Hematopoietic multipotent progenitor cell treated with erythropoietin and hydrocortisone succinate and interleukin-3 and kit ligand, for 17 days (in vitro differentiated cells): ENCODE measurements around the gene CHKA.

ENCODE experiments used
- DNase-seq: peaks from one replicate; pipeline ENCODE4 v3.0.0-alpha.2; 2015; ENCODE audit warnings: low spot score

CHKA gene

DNA sequence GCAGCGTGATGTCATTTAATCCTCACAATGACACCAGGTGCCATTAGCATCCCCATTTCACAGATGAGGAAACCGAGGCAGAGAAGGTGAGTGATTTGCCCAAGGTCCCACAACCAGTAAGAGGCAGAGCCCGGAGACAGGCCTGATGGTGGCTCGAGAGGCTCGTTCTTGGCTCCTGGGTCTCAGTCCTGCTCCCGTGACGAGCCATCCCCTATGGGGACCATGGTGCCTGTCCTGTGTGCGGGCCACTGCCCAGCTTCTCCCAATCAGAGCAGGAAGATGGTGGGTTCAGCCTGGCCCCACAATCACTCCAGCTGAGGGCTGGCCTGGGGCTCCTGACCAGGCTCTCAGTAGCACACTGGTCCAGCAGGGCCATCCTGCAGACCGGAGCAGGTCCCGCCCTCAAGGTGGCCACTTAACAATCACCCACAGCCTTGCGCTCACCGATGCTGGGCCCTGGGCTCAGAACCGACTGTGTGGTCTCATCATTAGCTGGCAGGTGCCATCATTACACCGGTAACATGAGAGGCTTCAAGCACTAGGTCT is 107.5 kb downstream of the CHKA start:
- DNase-seq: no peak

DNA sequence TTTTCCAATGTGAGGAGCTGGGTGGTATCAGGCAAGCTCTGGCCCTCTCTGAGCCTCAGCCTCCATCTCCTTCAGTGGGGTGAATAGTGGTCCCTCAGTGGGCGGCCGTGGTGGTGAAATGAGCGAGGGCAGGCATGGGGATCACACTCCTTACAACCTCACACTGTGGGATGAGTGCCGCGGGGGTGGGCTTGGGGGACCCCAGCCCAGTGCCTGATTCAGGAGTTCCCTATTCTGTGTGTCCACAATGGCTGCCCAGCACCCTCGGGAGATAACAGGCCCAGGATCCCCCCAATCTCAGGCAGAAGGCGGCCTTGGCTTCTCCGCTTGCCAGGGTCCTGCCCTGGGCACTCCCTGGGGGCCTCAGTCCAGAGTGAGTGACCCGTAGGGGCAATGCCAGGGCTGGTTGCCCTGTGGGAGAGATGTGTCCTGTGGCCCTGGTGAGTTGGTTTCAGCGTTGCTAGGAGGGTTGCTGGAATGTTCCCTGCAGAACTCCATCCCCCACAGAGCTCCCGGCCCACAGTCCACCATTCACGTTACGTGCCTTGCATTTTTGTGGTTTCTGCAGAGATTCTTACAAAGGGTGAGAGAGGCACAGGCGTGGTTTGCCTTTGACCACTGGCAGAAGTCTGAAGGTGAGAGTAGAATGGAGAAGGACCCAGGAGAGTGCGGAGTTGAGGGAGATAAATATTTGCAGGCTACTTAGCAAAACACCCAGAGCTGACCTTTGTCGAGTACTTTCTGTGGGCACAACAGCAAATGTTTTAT is 108.2 kb downstream of the CHKA start:
- no peak for DNase-seq

DNA sequence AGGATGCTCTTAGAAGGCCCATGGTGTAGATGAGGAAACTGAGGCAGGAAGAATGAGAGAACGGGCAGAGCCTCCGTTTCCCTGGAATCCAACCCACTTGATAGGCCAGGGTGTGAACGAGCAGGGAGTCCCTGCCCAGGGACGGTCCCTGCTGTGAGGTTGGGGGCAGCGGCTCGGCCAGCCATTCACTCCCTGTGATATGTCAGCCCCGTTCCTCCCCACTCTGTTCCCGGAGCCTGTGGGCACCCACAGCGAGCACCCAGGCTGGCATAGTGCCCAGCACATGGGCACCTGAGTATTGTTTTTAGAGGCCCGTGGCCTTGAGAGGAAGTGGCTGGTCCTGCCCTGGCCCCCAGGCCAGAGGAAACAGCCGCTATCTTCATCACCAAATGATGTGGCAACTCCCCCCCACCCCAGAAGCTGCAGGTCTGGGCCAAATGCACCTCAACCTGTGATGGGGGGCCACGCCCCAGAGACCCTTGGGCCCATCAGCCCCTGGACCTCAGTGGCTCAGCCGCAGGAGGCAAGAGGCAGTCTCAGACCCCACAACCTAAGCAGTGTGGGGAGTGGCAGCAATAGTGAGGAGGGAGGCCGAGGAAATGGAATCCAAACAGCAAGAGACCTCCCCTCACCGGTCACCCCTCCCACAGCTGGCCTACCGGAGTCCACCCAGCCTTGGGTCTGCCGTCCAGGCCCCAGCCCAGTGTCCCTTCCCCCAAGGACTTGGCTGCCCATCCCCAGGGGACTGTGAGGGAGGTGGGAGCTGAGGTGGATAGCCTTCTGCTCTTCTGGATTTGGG is 108.9 kb downstream of the CHKA start:
- no peak for DNase-seq

DNA sequence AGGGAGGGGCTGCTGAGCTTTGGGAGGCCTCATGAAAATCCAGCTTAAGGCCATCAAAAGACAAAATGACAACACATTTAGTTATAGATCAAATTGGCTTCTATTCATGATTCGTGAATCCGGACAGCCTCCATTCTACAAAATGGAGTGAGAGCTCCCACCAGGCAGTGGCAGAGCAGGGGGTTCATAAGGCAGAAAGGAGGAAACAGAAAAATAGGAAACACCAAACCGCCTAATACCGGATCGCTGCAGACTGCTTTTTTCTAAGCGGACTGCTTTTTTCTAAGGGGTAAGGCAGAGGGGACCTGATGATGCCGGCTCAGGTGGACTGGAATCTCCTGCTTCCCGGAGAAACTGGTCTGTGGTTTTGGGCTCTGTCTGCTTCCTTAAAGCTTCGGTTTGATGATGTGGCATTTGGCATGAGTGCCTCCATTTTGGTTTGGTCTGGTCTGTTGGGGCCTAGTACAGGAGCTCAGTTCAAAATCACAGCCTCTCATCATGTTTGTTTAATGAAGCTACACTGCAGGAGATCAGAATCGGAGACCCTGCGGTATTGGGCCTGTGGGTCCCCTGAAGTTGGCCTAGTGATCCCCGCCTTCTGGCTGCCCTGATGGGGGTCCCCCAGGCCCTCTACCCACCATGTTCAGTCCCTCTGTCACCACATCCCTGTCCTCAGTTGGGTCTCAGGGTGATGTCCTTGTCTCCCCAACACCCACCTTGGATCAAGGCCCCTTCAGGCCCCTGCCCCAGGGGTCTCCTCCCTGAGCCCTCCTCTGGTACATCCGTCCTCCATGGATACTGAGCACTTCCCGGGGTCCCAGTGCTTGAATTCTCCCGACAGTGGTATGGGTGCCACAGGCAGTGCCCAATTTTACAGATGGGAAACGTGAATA is 109.9 kb downstream of the CHKA start:
- no peak for DNase-seq

DNA sequence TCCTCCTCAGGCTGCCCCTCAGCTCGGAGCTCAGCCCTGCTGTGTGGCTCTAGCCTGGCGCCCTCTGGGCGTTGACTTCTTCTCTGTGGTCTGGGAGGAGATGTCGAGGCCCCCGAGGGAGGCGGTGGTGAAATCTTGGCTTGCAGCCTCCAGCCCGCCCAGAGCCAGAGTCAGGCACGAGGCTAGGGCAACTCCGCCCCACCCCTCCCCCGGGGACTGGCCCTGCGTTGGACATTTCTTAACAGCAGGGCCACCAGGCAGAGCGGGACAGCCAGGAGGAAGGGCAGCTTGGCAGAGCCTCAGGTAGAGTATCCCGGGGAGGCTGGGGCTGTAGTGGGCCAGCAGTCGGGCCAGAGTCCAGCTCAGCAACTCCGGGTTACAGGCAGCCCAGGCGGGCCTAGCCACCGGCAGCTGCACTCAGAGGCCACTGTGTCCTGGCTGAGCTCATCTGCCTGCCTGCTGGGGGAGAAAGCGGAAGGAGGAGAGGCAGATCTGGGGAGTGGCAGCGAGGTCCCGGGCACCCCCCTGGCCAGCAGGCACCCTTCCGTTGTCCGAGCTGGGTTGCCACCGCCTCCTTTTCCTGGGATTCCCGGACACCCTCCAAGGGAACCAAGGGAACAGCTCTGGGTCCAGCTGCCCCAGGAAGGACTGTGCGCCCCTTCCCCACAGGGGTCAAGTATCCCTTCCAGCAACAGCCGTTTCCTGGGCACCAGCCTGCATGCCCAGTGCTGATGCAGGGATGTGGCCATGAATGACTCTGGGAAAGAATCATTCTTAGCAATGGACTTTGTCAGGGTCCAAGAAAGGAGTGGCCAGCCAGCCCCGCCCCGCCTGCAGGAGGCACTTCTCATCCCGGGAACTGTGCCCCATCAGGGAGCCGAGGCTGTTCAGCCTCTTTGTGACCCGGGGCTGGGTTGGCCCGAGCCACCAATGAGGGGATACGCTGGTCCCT is 110.8 kb downstream of the CHKA start, which contains the start of gene ALDH3B1:
TSS of gene ALDH3B1 (plus strand) at position 238 of the 952 bp plus-strand sequence. CDS start 4,971 bp downstream, outside the sequence.
- peak; percentile 91 for DNase-seq

DNA sequence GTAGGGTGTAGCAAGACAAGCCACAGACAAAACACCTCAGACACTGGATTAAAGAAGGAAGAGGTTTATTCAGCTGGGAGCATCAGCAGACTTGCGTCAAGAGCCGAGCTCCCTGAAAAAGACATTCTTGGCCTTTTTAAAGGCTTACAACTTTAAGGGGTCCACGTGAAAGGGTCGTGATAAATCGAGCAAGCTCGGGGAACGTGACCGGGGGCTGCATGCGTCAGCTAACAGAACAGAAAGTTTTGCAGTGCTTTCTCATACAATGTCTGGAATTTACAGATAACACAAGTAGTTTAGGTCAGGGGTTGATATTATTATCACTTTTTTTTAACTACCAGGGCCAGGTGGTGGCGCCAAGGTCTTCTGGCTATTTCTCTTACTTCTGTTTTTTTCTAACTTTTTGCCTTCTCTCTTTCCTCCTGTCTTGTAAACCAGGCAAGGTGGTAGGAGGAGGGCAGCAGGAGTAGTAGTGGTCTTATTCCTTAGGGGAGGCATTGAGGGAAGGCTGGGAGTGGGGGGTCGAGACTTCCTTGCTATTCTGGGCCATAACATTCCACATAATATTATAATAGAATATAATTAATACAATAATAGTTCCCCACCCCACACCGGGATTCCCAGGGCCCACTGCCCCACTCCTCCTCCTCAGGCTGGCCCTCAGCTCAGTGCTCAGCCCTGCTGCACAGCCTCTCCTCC is 111.6 kb downstream of the CHKA start:
- peak; percentile 81 for DNase-seq

DNA sequence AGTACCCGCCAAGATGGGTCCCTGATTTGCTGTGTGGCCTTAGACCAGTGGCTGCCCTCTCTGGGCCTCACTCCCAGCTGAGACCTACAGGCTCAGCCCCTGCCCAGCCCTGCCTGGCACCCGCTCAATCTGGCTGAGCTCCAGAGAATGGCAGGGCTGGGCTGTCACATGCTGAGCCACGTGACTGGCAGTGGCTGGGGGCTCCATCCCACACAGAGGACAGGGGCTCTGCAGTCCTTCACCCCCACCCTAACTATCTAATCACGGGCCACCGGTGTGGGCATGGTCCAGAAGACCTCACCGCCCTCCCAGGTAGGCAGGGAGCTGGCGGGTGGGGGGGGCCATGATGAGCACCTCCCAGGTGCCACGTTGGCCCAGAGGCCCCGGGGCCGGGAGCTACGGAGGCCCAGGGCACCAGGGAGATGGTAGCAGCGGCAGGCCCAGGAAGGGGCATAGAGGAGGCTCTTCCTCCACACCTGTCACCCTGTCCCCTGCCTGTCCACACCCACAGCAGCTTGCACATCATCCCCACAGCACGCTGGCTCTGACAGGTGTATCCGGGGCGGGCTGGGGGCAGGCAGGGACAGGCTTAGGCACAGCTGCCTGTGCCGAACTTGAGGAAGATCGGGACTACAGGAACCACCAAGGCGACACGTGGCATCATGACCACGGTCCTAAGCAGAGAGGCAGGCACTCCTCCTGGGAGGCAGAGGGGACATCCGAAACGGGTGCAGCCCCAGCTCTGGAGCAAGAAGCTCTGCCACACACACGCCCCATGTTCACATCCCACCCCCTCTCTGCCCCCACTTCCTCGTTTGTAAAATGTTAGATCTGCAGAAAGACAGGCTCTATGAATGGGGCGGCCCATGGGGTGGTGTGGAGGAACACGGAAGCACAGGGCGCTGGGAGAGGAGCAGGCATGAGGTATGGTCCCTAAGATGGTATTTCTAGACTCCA is 112.5 kb downstream of the CHKA start:
- DNase-seq: peak; percentile 92

DNA sequence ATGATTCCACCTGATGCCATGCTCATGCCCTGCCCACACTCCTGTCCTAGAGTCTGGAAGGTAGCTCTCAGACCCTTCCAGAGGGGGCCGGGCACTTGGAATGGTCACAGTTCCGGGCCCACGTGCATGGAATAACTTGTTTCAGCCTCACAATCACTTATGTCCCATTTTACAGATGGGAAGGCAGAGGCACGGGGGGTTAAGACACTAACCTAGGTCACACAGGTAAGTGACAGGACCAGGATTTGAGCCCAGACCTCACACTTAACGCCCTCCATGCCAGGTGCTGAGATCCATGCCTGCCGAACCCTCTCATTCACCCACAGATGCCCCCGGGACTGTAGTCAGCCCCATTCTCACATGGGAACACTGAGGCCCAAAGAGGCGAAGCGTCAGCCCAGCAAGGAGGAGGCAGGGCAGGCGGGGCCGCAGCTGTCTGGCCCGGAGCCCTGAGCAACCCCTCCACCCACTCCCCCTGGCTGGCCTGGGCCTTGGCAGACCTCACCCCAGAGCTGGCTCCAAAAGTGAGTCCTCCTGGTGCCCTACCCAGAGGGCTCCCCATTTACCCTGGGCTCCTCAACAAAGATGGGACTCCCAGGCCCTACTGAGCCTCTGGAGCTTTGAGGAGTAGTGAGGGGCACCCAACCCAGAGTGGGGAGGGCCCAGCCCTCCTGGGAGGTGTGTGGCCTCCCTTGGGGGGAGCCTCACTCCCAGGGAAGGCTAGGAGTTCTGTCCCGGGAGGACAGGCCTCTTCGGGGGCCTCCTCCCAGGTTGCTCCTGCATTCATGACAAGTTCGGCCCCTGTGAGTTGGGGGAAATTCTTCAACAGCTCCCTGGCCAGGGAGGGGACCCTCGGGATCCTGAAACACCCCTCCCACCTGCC is 113.4 kb downstream of the CHKA start:
- DNase-seq: no peak

DNA sequence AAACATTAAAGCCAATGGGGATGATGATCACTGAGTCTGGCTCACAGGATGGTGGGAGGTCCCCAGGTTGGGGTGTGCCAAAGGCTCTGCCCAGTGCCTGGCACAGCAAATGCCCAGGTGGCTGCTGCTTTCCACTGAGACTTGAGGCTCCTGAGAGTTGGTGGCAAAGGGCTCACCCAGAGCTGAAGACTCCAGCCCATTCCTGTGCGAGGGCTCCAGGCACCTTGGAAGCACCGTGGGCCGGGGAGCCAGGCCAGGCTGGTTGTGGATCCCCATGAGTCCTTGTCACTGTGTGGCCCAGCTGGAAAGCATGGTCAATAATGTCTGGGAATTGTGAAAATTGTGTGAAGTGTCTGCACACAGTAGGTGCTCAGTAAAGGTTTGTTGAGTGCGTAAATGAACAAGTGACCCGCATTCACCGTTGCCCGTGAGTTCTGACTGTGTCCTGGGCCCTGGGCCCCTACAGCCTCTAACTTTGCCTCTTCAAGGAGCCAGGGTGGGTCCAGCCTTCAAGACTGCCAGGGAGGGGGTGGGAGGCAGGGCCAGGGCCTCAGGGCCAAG is 114.5 kb downstream of the CHKA start:
- no peak for DNase-seq

DNA sequence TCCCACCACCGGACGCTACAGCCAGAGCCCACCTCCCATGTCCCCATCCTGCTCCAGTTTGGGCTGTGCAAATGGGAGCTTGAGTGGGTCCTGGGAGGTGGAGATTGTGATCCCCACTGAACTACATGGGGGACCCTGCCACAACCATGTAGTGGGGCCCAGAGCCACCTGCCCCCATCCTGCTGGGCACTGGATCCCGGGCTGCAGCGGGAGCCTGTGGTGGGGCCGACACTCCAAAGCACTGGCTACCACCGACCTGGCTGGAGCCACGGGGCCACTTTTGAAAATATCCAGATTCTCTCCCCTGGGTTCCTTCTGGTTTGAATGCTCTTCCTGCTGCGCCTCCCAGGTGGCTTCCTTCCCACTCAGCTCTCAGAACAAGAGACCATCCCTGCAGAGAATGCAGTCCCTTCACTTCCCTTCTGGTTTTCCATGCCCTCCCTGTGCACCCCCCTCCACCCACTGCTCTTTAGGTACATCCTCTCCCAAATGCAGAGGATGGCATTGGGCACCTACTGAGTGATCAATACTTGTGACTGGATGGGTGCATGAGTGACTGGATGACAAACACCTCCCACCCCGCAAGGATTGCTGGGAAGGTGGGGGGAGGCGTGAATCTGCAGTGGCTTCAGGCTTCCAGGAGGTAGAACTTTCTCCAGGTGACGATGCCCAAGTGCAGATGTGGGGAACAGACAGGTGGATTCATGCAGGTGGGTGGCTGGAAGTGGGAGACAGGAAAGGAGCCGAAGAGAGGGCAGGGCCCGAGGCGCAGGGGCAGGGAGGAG is 116.4 kb downstream of the CHKA start:
- DNase-seq: no peak

DNA sequence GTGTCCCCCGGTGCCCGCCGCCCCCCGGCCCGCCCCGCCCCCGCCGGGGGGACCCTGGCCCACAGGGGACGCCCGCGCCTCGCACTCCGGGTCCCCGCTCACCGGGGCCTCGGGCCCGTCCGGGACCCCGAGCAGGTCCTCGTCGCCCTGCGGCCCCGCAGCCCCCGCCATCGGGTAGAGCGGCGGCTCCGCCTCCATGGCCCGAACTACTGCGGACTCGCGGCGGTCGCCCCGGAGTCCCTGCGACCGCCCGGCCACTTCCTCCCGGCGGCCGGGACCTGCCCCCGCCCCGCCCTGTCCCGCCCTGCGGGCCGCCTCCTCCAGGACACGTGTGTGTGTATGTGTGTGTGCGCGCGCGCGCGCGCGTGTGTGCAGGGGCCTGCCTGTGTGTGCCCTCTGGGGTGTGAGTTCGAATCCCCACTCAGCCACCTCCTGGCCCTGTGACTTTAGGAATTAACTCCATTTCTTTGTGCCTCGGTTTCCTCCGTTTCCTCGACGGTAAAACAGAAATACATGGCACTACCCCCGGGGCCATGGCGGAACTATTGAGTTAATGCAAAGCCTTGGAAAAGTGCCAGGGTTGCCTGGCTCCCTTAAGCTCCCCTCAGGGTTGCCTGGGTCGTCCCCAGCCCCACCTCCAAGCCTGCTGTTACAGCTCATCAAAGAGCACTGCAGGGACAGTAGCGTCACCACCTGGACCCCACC is 117.2 kb downstream of the CHKA start, which contains the start of gene UNC93B1:
TSS of gene UNC93B1 (minus strand) at position 252 of the 705 bp plus-strand sequence. CDS start at position 198, 54 bp downstream.
- peak; percentile 66 for DNase-seq

DNA sequence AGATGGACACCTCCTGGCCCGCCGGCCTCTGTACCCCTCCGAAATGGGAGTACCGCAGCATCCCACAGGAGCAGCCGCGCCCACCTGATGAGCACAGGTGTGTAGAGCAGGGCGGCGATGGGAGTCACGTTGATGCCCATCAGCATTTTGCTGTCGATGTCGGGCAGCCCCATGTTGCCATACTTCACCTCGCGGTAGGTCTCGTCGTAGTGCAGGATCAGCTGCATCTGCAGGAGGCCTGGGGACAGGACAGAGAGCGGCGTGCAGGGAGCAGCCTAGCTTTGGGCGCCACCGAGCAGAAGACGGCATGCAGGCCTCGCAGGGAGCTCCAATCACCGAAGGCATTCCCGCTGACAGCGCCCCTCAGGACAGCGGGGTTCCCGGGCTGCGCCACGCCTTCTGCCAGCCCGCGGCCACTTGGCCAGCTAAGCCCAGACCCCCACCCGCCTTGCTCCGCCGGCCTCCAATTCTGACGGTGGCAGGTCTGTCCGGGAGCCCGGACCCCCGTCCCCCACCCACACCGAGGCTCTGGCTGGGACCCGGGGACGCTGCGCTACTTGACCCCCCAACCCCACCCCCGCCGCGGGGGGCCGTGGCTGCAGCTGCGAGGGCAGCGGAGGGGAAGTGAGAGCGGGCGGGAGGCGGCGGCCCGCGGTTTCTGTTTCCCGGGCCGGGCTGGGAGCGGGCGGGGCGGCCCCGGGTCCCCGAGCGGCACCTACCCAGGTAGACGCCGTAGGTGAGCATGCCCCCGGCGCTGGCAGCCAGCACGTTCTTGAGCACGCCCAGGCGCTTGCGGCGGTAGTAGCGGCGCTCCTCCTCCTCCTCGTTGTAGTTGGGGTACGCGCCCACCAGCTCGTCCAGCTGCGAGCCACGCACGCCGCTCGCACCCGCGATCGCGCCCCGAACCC is 118.0 kb downstream of the CHKA start:
- DNase-seq: no peak
